Measurements from ENCODE around the gene DSTN.

Gene DSTN

DNA sequence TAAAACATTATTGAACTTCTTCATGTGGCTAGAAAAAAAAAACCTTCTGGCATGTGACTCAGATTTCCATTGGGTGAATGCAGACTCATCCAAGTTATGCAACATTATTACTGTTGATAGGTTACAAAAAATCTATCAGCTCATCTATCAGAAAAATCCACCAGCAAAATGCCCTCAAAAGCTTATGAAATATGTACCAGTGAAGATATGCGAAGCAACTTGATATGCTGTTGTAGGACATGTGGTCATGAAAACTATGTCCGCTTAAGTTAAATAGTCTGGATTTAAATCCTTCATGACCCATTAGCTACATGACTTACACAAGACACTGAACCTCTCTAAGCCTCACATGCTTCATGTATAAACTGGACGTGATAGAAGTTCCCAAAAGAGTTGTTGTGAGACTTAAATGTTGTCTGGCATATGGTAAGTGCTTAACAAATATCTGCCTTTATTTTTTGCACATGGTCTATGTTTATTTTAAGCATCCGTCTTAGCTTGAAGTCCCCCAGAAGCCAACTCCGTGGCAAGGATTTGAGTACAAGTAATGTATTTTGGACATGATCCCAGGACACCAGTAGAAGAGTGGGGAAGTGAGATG is 26.2 kb upstream of the DSTN start:
- no peaks in the 10 kb centered on the region for H3K36me3 ChIP-seq
- H3K4me3 ChIP-seq = no peak overlapping the region
- no peaks in the 10 kb centered on the region for H3K27me3 ChIP-seq
- TF ChIP-seq, protein P1, sequence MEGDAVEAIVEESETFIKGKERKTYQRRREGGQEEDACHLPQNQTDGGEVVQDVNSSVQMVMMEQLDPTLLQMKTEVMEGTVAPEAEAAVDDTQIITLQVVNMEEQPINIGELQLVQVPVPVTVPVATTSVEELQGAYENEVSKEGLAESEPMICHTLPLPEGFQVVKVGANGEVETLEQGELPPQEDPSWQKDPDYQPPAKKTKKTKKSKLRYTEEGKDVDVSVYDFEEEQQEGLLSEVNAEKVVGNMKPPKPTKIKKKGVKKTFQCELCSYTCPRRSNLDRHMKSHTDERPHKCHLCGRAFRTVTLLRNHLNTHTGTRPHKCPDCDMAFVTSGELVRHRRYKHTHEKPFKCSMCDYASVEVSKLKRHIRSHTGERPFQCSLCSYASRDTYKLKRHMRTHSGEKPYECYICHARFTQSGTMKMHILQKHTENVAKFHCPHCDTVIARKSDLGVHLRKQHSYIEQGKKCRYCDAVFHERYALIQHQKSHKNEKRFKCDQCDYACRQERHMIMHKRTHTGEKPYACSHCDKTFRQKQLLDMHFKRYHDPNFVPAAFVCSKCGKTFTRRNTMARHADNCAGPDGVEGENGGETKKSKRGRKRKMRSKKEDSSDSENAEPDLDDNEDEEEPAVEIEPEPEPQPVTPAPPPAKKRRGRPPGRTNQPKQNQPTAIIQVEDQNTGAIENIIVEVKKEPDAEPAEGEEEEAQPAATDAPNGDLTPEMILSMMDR (IDR thresholded peaks at IDR 0.05) = no peak
- intact Hi-C loops (cut with DNase I; ENCODE audit: low total_unique reads) = loop anchor here (2.0 kb wide), 1 partner anchor 25 kb away; no protein-coding TSS in a partner anchor
- no peaks in the 10 kb centered on the region for H3K9me3 ChIP-seq
- peaks cover 0 to 86% (median 35%) of the 10 kb centered on the region in 4 donors for H3K4me1 ChIP-seq
- H3K27ac ChIP-seq = peak overlapping the region; percentile 72 to 73
- no peak for DNase-seq

- H3K4me3 ChIP-seq = no peak overlapping the region
- H3K27me3 ChIP-seq = no peaks in the 10 kb centered on the region
- H3K9me3 ChIP-seq = no peaks in the 10 kb centered on the region
- intact Hi-C loops (cut with DNase I; ENCODE audit: low total_unique reads) = no loop called here
- no peak for DNase-seq
- H3K4me1 ChIP-seq = peaks cover 0 to 72% (median 31%) of the 10 kb centered on the region in 4 donors
- H3K36me3 ChIP-seq = no peaks in the 10 kb centered on the region
- TF ChIP-seq, protein P1 (IDR thresholded peaks at IDR 0.05) = no peak
- H3K27ac ChIP-seq = peak overlapping the region; percentile 72 to 73
Observed at GRCh38 chr20:17545127-17545526, 24.7 kb upstream of the DSTN start.

- intact Hi-C loops (cut with DNase I; ENCODE audit: low total_unique reads) = no loop called here
Observed at GRCh38 chr20:17549131-17549530, 20.7 kb upstream of the DSTN start.

DNA sequence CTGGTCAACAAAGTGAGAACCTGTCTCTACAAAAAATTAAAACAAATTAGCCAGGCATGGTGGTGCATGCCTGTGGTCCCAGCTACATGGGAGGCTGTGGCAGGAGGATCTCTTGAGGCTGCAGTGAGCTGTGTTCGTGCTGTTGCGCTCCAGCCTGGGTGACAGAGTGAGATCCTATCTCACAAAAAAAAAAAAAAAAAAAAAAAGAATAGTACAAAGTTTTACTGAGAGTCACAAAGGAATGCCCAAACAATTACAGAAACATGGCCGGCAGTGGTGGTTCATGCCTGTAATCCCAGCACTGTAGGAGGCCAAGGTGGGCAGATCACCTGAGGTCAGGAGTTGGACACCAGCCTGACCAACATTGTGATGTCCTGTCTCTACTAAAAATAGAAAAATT is 14.8 kb upstream of the DSTN start:
- Histone ChIP-seq H3K27ac (peak overlapping the region; percentile 99 to 100), H3K4me3 (no peak overlapping the region), H3K36me3 (no peaks in the 10 kb centered on the region), H3K27me3 (no peaks in the 10 kb centered on the region), H3K9me3 (no peaks in the 10 kb centered on the region), H3K4me1 (peaks cover 0 to 75% (median 48%) of the 10 kb centered on the region in 4 donors)
- no peak for DNase-seq
- TF ChIP-seq, protein P1 (IDR thresholded peaks at IDR 0.05) = no peak
- intact Hi-C loops (cut with DNase I; ENCODE audit: low total_unique reads) = no loop called here

More at GRCh38 chr20:17549131-17549530, 20.7 kb upstream of the DSTN start:
- no peaks in the 10 kb centered on the region for H3K27me3 ChIP-seq
- H3K36me3 ChIP-seq = no peaks in the 10 kb centered on the region
- DNase-seq = no peak
- peaks cover 0 to 58% (median 16%) of the 10 kb centered on the region in 4 donors for H3K4me1 ChIP-seq
- no peak overlapping the region for H3K4me3 ChIP-seq
- TF ChIP-seq, protein P1 (IDR thresholded peaks at IDR 0.05) = no peak
- H3K9me3 ChIP-seq = no peaks in the 10 kb centered on the region
- H3K27ac ChIP-seq = peak overlapping the region; percentile 62 to 73

- Histone ChIP-seq H3K4me1 (peaks cover 0 to 79% (median 63%) of the 10 kb centered on the region in 4 donors), H3K27me3 (no peaks in the 10 kb centered on the region), H3K27ac (peak overlapping the region; percentile 99 to 100), H3K9me3 (no peaks in the 10 kb centered on the region), H3K4me3 (no peak overlapping the region), H3K36me3 (no peaks in the 10 kb centered on the region)
- DNase-seq = peak; percentile 48 to 83
- intact Hi-C loops (cut with DNase I; ENCODE audit: low total_unique reads) = no loop called here
- TF ChIP-seq, protein P1 (IDR thresholded peaks at IDR 0.05) = no peak
Observed at GRCh38 chr20:17556837-17557674, 12.8 kb upstream of the DSTN start.
